Measurements from ENCODE around the gene ZNF532.

Gene ZNF532

GRCh38 chr18:58865033-58865590 lies 435 bp downstream of the ZNF532 start:
- no peak for TF ChIP-seq POLR2A (IDR thresholded peaks at IDR 0.05; ENCODE audit: extremely low read depth, insufficient read length)
- no peak for TF ChIP-seq MAX (IDR thresholded peaks at IDR 0.05; ENCODE audit: low read depth, low read length)
- no peak for TF ChIP-seq MYC (IDR thresholded peaks at IDR 0.05; ENCODE audit: low read depth, low read length)
- TF ChIP-seq CTCF (IDR thresholded peaks at IDR 0.05; ENCODE audit: low read depth, low read length): no peak
- no peak overlapping the region for H3K4me3 ChIP-seq (ENCODE audit: low read depth, low read length)
- DNase-seq (ENCODE audit: low read depth): no peak

GRCh38 chr18:58865701-58866065 lies 1.0 kb downstream of the ZNF532 start:
- no peak overlapping the region for H3K4me3 ChIP-seq (ENCODE audit: low read depth, low read length)
- TF ChIP-seq MAX (IDR thresholded peaks at IDR 0.05; ENCODE audit: low read depth, low read length) (no peak), CTCF (IDR thresholded peaks at IDR 0.05; ENCODE audit: low read depth, low read length) (no peak), POLR2A (IDR thresholded peaks at IDR 0.05; ENCODE audit: extremely low read depth, insufficient read length) (no peak), MYC (IDR thresholded peaks at IDR 0.05; ENCODE audit: low read depth, low read length) (no peak)
- no peak for DNase-seq (ENCODE audit: low read depth)

GRCh38 chr18:58866066-58866772 lies 1.5 kb downstream of the ZNF532 start:
- no peak for DNase-seq (ENCODE audit: low read depth)
- H3K4me3 ChIP-seq (ENCODE audit: low read depth, low read length): no peak overlapping the region
- no peak for TF ChIP-seq POLR2A (IDR thresholded peaks at IDR 0.05; ENCODE audit: extremely low read depth, insufficient read length)
- TF ChIP-seq MAX (IDR thresholded peaks at IDR 0.05; ENCODE audit: low read depth, low read length): no peak
- TF ChIP-seq CTCF (IDR thresholded peaks at IDR 0.05; ENCODE audit: low read depth, low read length): no peak
- no peak for TF ChIP-seq MYC (IDR thresholded peaks at IDR 0.05; ENCODE audit: low read depth, low read length)

GRCh38 chr18:58866773-58867150 lies 2.1 kb downstream of the ZNF532 start:
- no peak for DNase-seq (ENCODE audit: low read depth)
- no peak overlapping the region for H3K4me3 ChIP-seq (ENCODE audit: low read depth, low read length)

GRCh38 chr18:58867281-58867961 lies 2.7 kb downstream of the ZNF532 start:
- no peak overlapping the region for H3K4me3 ChIP-seq (ENCODE audit: low read depth, low read length)
- no peak for DNase-seq (ENCODE audit: low read depth)
- TF ChIP-seq CTCF (IDR thresholded peaks at IDR 0.05; ENCODE audit: low read depth, low read length) (no peak), MYC (IDR thresholded peaks at IDR 0.05; ENCODE audit: low read depth, low read length) (no peak), POLR2A (IDR thresholded peaks at IDR 0.05; ENCODE audit: extremely low read depth, insufficient read length) (no peak), MAX (IDR thresholded peaks at IDR 0.05; ENCODE audit: low read depth, low read length) (no peak)

More at GRCh38 chr18:58866773-58867150, 2.1 kb downstream of the ZNF532 start:
- TF ChIP-seq CTCF (IDR thresholded peaks at IDR 0.05; ENCODE audit: low read depth, low read length) (no peak), MYC (IDR thresholded peaks at IDR 0.05; ENCODE audit: low read depth, low read length) (no peak), MAX (IDR thresholded peaks at IDR 0.05; ENCODE audit: low read depth, low read length) (no peak), POLR2A (IDR thresholded peaks at IDR 0.05; ENCODE audit: extremely low read depth, insufficient read length) (no peak)
